HG02571 (cell line): Measurements from ENCODE around the gene AKR1C3.
"Not testable (repeated sequence)": the region's sequence is repeated elsewhere in the genome, so short reads cannot be mapped to it uniquely, and the experiment has no call there.

Experiments used
- ATAC-seq: cut with Tn5 transposase; IDR thresholded peaks from one replicate; pipeline ENCODE4 v1.9.1; 2021; ENCODE audit warnings: mild to moderate bottlenecking, moderate library complexity; ENCODE audit not compliant: unreplicated experiment

The AKR1C3 gene

DNA sequence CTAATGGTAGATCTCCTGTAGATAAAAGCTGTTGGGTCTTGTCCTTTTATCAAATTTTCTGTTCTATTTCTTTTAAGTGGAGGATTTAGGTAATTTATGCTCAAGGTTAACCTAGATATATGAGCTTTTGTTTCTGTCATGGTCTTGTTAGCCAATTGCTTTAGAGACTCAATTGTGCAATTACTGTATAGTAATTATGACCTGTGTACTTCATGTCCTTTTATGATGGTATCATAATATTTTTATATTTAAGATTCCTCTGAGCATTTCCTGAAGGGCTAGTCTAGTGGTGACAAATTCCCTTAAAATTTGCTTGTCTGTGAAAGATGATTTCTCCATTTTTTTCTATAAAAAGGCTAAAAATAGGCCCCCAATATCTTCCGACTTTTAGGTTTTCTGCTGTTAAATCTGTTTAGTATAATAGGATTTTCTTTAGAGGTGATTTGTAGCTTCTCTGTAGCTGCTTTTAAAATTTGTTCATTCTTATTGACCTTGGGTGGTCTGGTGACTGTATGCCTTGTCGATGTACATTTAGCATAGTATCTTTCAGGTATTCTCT, 5.4 kb upstream of the AKR1C3 start:
- no peak for ATAC-seq

DNA sequence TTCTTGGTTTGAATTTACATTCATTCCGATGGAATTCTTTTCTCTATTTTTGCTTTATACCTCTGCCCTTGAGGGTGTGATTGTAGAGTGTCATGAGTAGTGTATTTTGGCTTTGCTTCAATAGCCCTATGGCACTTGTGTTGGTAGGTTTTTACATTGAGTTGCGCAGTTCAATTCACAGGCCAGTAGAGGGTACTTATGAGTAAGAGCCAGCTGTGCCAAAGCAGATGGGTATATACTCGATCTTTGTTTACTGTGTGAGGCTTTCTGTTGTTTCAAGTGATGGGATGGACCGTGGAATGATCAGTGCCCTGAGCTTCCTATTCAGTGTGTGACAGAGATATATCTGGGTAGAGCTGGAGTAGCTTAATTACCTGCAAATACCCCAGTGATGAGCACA, 4.3 kb upstream of the AKR1C3 start:
- ATAC-seq: no peak

DNA sequence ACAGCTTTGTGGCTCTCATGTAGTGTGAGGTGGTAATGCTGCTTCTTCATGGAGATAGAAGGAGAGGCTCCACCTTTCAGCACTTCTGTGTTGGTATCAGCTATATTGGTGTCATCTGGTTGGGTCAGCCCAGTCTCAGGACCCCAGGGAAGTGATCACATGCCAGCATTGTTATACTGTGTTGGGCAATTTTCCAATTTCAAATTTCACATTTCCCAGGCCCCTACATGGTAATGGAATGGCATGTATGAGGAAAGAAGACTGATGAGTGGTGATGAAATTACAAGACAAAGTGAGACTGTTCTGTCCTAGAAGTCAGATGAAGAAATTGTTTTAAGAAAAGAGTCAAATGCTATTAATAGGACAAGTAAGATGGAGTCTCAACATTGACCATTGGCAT, 3.7 kb upstream of the AKR1C3 start:
- no peak for ATAC-seq

DNA sequence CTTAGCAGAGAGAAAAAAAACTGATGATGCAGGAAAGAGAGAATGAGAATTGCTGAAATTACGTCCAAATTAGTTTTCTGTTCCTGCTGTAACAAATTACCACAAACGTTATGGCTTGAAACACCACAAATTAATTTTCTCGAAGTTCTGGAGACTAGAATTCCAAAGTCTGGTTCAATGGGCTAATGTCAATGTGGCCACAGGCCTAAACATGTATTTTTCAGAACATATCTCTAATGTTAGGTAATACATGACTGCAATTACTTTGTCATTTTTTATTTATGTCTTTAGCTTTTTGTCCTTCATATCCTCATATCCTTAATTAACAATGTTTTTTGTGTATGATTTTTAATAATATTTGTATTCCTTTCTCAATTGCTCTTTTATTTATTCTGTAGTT, 3.0 kb upstream of the AKR1C3 start:
- no peak for ATAC-seq

DNA sequence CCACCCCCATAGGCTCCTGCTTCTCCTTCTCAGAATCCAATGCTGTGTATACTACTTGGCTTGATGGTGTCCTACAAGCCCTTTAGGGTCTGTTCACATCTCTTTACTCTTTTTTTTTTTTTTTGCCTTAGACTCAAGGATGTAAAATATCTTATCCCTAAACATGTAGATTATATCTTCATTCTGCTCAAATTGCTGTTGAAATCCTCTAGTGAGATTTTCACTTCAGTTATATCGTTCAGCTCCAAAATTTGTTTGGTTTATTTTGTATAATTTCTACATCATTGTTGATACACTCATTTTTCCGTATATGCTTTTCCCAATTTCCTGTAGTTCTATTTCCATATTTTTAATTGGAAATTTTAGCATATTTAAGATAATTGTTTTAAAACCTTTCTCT, 1.8 kb upstream of the AKR1C3 start:
- no peak for ATAC-seq

DNA sequence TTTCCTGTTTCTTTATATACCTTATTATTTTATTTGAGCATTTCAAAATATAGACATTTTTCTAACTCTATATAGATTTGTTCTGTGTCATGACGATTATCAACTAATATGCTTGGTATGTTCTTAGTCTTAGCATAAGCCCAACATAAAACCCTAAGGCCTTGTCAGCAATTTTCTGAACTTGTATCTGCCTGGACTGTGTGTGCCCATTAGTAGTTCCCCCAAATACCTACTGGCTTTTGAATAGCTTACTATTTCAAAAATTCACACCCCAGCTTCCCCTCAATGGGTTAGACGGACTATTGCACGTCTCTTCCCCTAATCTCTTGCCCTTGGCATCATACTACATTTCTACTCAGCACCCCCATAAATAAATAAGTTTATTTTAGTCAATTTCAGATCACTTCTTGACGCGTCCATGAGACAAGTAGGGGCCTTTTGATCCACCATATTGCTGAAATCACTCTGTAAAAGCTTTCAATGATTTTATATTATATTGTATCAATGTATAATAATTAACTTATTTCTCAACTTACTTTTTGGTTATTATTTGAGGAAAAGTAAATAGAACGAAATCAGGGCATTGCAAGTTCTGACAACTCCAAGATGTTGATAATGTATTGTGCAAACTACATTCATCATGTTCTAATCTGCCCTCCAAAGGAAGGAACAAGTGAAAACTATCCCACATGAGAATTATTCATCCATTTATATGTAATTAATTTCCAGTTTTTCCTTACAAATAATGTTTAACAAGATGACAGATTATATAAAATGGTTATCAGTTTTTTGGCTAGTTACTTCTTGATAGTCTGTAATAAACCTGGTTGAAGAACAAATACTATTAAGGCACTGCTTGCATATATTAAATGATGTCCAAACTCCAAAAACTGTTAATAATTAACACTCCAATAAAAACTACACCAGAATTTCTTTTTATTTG, 1.1 kb upstream of the AKR1C3 start:
- no peak for ATAC-seq

DNA sequence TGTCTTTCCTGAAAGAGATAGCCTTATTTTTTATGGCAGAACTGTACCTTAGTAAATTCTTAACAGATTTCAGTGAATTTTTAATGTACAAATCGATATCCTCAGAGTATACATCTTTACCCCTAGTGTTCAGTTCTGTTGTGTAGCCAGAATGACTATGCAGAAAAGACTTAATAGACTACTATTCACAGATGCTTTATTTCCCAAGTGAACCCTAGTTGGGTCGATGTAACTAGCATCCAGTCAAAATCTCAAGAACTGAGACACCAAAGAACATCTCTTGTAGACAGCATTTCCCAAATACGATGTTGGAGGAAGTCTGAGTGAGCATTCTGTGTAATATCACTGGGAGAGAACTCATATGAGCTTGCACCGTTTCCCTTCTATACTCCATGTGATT, 1.5 kb downstream of the AKR1C3 start:
- no peak for ATAC-seq

DNA sequence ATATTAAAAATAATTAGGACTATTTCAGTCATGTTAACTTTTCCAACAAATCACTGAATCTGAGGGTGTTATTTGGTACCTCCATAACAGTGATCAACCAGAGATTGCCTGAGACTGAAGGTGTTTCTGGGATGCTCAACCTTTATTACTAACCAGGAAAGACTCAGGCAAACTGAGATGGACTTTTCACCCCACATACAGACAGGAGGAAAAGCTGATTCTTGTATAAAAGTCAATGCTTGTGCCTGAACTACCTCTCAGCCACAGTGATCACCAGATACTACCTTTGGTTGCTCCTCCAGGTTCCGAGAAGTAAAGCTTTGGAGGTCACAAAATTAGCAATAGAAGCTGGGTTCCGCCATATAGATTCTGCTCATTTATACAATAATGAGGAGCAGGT, 1.9 kb downstream of the AKR1C3 start:
- ATAC-seq: no peak

DNA sequence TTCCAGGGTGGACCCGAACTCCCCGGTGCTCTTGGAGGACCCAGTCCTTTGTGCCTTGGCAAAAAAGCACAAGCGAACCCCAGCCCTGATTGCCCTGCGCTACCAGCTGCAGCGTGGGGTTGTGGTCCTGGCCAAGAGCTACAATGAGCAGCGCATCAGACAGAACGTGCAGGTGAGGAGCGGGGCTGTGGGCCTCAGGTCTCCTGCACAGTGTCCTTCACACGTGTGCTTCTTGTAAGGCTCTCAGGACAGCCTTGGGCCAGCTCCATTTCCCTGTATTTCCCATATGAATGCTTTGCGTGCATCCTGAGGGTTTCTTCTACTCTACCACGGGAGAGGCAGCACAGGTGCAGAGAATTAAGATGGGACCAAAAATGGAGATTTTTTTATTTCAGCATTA, 8.3 kb downstream of the AKR1C3 start:
- not testable (repeated sequence) for ATAC-seq

DNA sequence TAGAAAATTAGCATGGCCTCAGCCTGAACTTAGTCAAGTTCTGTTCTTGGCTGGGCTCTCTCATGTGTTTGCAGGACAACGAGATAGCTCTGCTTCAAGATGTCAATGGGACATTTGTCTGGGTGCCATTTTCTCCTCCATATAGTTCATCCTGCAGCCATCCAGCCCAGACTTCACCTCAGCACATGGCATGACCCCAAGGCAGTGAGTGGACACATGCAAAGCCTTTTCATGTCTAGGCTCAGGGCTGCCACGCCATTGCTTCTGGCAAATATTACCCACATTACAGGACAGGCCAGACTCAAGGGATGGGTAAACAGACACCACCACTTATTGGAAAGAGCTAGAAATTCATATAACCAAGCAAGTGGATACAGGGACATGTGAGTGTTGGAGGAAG, 9.3 kb downstream of the AKR1C3 start:
- ATAC-seq: no peak

DNA sequence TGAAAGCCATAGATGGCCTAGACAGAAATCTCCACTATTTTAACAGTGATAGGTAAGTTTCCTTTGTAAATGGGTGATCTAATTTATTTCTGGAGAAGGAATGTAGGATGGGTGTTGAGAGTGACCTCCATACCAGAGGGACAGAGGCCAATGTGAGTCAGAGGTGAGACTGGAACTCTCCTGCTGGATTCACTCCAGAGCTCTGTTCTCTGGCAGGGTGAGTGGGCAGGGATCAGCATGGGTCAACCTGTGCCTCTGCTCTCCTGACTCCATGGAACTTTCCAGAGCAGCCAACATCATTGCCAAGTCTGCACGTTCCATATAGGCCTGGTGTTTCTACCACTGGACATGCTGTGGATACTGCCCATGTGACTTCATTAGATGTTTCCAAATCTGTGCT, 11.4 kb downstream of the AKR1C3 start:
- no peak for ATAC-seq

DNA sequence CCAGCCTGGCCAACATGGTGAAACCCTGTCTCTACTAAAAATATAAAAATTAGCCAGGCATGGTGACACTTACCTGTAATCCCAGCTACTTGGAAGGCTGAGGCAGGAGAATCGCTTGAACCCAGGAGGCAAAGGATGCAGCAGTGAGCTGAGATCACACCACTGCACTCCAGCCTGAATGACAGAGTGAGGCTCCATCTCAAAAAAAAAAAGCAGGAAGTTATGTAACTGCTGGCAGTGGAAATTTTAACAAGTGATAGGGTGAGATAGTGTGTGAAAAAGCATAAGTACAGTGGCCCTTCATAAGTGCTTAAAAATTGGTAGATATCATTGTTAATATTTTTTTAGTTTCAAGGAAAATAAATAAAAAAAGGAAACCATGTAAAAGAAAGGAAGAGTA, 12.3 kb downstream of the AKR1C3 start:
- ATAC-seq: no peak

DNA sequence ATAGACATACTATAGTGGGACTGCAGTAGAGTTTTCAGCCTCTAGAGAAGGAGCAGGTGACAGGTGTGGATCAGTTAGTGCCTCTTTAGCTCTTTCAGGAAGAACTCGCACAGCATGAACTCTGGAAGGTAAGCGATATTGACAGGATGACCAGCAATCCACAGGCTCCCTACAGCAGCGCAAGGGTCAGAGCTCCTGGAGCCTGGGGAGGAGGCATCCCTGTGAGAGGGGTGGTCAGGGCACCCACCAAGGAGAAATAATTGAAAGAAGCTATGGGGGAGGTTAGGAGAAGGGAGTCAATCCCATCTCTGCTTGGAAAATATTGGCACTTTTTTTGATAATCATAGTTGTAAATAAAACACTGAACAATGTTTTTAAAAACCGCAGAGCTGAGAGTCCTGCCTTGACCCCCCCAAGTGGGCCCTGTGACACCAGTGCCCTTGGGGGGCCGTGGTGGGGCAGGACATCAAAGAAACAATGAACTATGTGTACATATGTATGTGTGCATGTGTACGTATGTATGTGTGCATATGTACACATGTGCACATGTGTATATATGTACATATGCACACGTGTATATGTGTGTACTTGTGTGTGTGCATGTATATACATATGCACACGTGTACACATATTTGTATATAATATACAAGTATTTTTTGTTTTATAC, 13.8 kb downstream of the AKR1C3 start:
- ATAC-seq: no peak

DNA sequence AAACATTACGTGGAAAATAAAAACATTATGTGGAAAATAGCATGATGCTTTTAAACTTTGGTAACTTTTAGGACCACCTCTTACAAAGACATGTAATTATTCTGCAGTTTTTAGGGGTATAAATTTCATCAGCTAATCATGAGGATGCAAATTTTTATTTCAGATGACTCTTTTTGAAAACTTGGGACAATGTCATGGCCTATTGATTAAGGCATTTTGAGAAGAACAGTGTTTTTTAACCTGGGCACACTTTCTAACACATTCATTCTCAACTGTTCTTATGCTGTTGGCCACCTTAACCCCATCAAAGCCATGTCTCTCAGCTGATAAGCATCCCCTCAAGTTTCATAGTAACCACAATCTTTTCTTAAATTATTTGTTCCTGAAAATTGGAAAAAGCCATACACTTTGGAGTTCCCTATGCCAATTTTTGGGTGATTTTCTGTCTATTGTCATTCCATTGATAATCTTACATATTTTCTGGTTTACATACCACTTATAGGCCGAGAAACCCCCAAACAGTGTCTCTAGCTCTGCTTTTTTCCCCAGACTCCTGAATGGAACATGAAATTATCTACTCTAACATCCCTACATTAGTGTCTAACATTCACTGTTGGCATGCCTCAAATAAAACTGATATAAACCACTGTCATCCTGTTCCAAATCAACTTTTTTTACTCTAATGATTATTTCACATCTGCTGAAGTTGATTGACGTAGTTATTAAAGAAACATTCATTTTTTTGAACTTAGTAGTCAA, 14.6 kb downstream of the AKR1C3 start:
- no peak for ATAC-seq

DNA sequence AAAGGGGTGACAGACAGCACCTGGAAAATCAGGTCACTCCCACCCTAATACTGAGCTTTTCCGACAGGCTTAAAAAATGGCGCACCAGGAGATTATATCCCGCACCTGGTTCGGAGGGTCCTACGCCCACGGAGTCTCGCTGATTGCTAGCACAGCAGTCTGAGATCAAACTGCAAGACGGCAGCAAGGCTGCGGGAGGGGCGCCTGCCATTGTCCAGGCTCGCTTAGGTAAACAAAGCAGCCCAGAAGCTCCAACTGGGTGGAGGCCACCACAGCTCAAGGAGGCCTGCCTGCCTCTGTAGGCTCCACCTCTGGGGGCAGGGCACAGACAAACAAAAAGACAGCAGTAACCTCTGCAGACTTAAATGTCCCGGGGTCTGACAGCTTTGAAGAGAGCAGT, 15.6 kb downstream of the AKR1C3 start:
- not testable (repeated sequence) for ATAC-seq

DNA sequence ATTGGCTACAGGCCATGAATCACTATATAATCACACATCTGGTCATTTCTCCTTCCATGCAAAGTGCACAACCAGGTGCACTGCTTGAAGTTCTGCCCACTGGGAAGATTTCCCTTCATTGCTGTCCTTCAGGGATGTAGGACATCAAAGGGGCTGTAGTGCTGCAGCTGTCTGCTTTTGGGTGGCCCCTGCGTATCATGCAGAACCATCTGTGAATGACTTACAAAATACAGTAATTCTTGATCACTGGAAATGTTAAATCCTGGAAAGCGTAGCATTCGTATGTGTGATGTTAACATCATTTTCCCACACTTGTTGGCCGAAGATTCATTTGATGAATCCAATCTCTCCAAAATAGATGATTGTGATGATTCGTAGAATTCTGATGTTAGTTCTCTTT, 22.4 kb downstream of the AKR1C3 start:
- ATAC-seq: no peak

DNA sequence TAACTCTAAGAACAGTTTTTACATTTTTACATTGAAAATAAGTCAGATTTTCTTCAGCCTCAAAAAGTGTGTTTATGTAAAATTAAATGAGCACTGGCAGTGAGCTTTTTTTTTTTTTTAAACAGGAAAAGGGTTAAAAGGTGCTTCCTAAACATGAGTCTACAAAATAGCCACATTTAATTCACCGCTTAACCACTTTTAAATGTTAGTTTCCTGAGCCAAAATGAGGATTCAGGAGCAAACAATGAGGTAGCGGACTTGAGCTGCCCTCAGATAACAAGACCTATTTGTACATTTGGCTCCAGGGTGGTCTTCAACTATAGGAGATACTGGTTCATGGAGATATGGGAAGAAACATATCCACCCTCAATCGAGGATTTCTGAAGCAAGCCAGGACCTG, 22.8 kb downstream of the AKR1C3 start:
- ATAC-seq: no peak

DNA sequence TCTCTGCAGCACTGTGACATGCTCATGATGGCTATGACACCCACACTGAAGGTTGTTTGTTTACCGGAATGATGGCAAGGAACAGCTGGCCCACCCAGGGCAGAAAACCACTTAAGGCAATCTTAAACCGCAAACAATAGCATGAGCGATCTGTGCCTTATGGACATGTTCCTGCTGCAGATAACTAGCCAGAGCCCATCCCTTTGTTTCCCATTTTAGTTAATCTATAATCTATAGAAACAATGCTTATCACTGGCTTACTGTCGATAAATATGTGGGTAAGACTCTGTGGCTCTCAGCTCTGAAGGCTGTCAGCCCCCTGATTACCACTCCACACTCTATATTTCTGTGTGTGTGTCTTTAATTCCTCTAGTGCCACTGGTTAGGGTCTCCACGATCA, 25.8 kb downstream of the AKR1C3 start:
- ATAC-seq: not testable (repeated sequence)

DNA sequence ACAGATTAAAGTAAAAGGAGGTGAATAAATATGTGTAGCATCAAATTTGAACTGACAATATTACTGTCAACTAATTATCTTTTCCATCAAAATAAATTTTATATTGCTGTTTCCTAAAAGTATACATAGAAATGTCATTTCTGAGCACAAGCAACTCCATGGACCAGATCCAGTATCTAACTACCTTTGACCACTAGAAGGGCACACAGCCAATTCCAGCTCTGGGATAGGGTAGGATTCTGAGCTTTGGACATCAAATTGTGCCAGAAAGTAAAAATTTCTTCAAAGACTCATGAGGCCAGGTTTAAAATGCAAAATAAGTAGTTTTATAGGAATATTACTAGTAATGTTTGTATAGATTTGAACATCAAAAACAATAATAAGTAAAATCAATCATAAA, 29.7 kb downstream of the AKR1C3 start:
- ATAC-seq: no peak

DNA sequence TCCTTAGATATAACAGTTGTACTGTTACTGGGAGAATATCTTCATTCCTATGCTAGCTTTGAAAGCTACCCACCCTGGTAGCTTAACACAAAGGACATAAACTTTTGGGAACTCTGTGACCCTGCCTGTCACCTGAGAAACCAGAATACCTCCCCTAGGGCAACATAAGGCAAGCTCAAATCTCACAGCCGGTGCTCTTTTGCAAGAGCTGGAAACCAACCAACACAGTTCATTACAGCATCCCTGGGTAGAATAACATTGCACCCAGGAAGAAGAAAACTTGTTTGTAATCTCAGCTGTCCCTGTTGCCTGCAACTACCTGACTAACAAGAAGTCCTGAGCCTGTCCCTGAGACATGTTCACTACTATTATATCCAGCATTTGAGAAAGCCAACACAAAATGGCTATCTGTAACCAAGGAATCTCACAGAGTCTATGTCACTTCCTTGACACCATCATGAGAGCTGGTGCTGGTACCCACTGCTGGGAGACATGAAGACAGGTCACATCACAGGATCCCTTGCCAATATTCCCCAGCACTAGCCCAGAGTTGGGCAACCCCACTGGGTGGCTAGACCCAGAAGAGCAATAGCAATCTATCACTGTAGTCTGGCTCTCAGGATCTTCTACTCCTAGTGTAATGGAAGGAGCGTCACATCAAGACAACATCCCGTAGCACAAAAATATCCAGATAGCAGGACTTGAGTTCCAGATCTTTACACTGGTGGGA, 31.3 kb downstream of the AKR1C3 start:
- no peak for ATAC-seq

DNA sequence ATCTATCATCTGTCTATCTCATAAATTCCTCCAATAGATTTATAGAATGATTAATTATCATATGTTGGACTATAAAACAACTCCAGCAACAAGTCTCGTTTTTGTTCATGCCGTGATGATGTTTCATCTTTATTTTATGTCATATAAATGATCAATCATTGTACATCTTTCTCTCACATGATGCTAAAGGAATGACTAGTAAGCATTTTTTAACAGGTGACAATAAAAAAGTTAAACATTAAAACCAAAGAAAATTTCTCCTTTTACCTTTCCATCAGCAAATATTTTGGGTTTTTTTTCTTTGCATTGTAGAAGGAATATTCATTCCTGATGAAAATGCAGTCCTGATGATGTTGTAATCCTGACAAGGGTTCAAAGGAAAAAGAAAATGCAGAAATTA, 41.4 kb downstream of the AKR1C3 start:
- ATAC-seq: no peak
